ENCODE measurements around the gene DEPDC4.

DNA sequence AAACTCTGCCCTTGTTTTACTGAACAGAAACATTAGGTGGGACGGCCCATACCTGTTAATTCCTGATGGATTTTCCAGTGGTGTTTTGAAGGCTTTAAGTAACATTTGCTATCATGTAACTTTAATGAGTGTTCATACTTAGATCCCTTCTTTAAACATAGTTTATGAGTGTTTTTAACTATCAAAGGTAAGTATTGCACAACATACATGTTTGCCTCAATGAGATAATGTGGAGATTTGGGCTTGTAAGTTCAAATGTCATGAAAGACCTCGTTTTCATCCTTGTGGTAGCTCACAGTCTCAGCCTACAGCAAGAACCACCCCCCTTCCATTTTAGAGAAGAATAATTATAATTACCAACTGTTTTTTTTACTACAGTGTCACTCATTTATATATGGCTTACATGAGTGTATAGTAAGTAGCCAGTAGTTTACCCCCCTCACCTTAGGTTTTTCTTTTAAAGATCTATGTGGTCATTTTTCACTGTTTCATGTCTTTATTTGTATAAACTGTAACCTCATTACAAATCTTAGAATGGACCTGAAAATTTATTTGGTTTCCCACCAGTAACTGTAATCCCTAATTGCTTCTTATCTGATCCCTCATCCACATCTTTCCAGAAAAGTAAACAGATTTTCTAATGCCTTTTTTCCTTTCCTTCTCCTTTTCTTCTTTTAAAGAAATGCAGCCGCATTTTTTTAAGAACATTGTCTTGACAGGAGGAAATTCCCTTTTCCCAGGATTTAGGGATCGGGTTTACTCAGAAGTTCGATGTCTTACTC lies 47.4 kb downstream of the DEPDC4 start:
- TF ChIP-seq, protein P1, sequence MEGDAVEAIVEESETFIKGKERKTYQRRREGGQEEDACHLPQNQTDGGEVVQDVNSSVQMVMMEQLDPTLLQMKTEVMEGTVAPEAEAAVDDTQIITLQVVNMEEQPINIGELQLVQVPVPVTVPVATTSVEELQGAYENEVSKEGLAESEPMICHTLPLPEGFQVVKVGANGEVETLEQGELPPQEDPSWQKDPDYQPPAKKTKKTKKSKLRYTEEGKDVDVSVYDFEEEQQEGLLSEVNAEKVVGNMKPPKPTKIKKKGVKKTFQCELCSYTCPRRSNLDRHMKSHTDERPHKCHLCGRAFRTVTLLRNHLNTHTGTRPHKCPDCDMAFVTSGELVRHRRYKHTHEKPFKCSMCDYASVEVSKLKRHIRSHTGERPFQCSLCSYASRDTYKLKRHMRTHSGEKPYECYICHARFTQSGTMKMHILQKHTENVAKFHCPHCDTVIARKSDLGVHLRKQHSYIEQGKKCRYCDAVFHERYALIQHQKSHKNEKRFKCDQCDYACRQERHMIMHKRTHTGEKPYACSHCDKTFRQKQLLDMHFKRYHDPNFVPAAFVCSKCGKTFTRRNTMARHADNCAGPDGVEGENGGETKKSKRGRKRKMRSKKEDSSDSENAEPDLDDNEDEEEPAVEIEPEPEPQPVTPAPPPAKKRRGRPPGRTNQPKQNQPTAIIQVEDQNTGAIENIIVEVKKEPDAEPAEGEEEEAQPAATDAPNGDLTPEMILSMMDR (conservative IDR thresholded peaks at IDR 0.05; ENCODE audit: low read depth, low read length): no peak
- TF ChIP-seq EZH2 (IDR thresholded peaks at IDR 0.05; ENCODE audit: borderline replicate concordance, low read depth, low read length, poor library complexity, severe bottlenecking): no peak

Data from A673 (cell line).